ENCODE measurements around the gene THPO. TPM values are rescaled to one million over a fixed set of nuclear protein-coding genes. Genes with fewer than 3 reads are reported as not detected.

Gene THPO
- total RNA-seq, 4 donors from 2014 or later = 0.40 to 1.3 (median 0.64) TPM

- intact Hi-C loops (cut with DNase I) = no loop called here
- H3K4me1 ChIP-seq = no peaks in the 10 kb centered on the region
- 93% methylated on average over 5 of the region's 5 CpGs for WGBS
- H3K4me3 ChIP-seq = no peak overlapping the region
- no peak overlapping the region for H3K27ac ChIP-seq (replicated peaks in 1 of 4)
- DNase-seq (ENCODE audit: extremely low spot score) = no peak
- peaks cover 0 to 26% (median 8%) of the 10 kb centered on the region in 4 donors for H3K36me3 ChIP-seq
- peaks cover 0 to 15% (median 0%) of the 10 kb centered on the region in 4 donors for H3K27me3 ChIP-seq
- H3K9me3 ChIP-seq = no peaks in the 10 kb centered on the region
- TF ChIP-seq POLR2AphosphoS5 (IDR thresholded peaks at IDR 0.05) (no peak), CTCF (IDR thresholded peaks at IDR 0.05) (no peak), EP300 (IDR thresholded peaks at IDR 0.05) (no peak), POLR2A (IDR thresholded peaks at IDR 0.05; ENCODE audit: low read depth) (no peak)
Observed at GRCh38 chr3:184389935-184390528, 12.0 kb upstream of the THPO start.

DNA sequence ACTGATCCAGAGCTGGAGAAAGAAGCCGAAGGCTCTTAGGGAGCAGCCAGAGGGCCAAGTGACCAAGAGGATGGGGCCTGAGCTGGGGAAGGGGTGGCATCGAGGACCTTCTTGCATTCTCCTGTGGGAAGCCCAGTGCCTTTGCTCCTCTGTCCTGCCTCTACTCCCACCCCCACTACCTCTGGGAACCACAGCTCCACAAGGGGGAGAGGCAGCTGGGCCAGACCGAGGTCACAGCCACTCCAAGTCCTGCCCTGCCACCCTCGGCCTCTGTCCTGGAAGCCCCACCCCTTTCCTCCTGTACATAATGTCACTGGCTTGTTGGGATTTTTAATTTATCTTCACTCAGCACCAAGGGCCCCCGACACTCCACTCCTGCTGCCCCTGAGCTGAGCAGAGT, 11.4 kb upstream of the THPO start:
- Histone ChIP-seq H3K9me3 (no peaks in the 10 kb centered on the region), H3K27ac (replicated peaks in 1 of 4) (no peak overlapping the region), H3K4me1 (no peaks in the 10 kb centered on the region), H3K4me3 (no peak overlapping the region), H3K27me3 (peaks cover 0 to 17% (median 0%) of the 10 kb centered on the region in 4 donors), H3K36me3 (peaks cover 0 to 26% (median 10%) of the 10 kb centered on the region in 4 donors)
- TF ChIP-seq CTCF (IDR thresholded peaks at IDR 0.05) = no peak
- TF ChIP-seq POLR2A (IDR thresholded peaks at IDR 0.05; ENCODE audit: low read depth) = no peak
- no peak for TF ChIP-seq EP300 (IDR thresholded peaks at IDR 0.05)
- no peak for TF ChIP-seq POLR2AphosphoS5 (IDR thresholded peaks at IDR 0.05)
- 65% methylated on average over 5 of the region's 5 CpGs for WGBS
- DNase-seq (ENCODE audit: extremely low spot score) = no peak
- intact Hi-C loops (cut with DNase I) = no loop called here

DNA sequence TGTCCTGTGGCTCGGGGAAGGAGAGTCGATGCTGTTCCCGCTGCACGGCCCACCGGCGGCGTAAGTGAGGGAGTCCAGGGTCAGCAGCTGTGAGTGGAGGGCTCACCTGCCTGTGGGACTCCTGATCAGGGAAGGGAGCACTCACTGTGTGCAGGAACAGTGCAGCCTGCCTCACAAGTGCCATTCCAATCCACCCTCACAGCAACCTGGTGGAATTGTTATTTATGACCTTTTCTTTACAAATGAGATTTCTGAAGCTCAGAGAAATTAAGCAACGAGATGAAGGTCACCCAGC, 10.9 kb upstream of the THPO start:
- Histone ChIP-seq H3K27me3 (peaks cover 0 to 17% (median 0%) of the 10 kb centered on the region in 4 donors), H3K4me1 (no peaks in the 10 kb centered on the region), H3K36me3 (peaks cover 0 to 30% (median 10%) of the 10 kb centered on the region in 4 donors), H3K9me3 (no peaks in the 10 kb centered on the region), H3K4me3 (no peak overlapping the region), H3K27ac (replicated peaks in 1 of 4) (no peak overlapping the region)
- TF ChIP-seq EP300 (IDR thresholded peaks at IDR 0.05) = no peak
- no peak for TF ChIP-seq CTCF (IDR thresholded peaks at IDR 0.05)
- no peak for TF ChIP-seq POLR2AphosphoS5 (IDR thresholded peaks at IDR 0.05)
- TF ChIP-seq POLR2A (IDR thresholded peaks at IDR 0.05; ENCODE audit: low read depth) = no peak
- no peak for DNase-seq (ENCODE audit: extremely low spot score)
- WGBS = 92% methylated on average over 7 of the region's 8 CpGs
- intact Hi-C loops (cut with DNase I) = no loop called here

DNA sequence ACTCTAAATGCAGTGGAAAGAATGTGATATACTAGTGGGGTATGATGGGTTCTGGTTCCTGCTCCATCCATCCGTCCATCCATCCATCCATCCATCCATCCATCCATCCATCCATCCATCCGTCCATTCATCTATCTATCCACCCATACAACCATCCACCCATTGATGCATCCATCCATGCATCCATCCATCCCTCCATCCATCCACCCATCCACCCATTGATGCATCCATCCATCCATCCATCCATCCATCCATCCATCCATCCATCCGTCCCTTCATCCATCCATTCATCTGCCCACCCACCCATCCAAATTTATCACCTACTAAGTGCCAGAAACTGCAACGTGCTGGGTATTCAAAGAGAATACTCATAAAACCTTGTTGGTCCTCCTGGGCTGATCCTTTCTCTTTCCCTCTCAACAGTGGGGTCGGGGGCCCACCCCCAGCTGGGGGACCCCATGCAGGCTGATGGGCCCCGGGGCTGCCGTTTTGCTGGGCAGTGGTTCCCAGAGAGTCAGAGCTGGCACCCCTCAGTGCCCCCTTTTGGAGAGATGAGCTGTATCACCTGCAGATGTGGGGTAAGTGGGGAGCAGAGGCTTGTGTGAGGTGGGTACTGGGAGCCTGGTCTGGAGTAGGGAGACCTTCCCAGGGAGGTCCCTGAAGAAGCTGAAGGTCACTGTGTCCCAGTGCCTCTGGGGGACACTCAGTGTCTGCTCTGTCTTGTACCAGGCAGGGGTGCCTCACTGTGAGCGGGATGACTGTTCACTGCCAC, 10.3 kb upstream of the THPO start:
- H3K4me1 ChIP-seq = no peaks in the 10 kb centered on the region
- peaks cover 0 to 17% (median 0%) of the 10 kb centered on the region in 4 donors for H3K27me3 ChIP-seq
- DNase-seq (ENCODE audit: extremely low spot score) = no peak
- TF ChIP-seq POLR2AphosphoS5 (IDR thresholded peaks at IDR 0.05) (no peak), EP300 (IDR thresholded peaks at IDR 0.05) (no peak), POLR2A (IDR thresholded peaks at IDR 0.05; ENCODE audit: low read depth) (no peak), CTCF (IDR thresholded peaks at IDR 0.05) (no peak)
- H3K9me3 ChIP-seq = no peaks in the 10 kb centered on the region
- H3K36me3 ChIP-seq = peaks cover 0 to 30% (median 10%) of the 10 kb centered on the region in 4 donors
- WGBS = 90% methylated on average over 8 of the region's 8 CpGs
- H3K27ac ChIP-seq (replicated peaks in 1 of 4) = no peak overlapping the region
- H3K4me3 ChIP-seq = no peak overlapping the region
- intact Hi-C loops (cut with DNase I) = no loop called here

Measured in esophagus muscularis mucosa (tissue), 4 donors.